Activated CD4-positive, alpha-beta T cell treated with anti-CD3 and anti-CD28 coated beads, Interleukin-2, amount 50 U/mL, for 1 hour (primary cell): ENCODE data around the gene GALNT10.

ENCODE experiments used
- DNase-seq: peaks from one replicate; pipeline ENCODE4 v3.0.0-alpha.2; 2020

Gene GALNT10

DNA sequence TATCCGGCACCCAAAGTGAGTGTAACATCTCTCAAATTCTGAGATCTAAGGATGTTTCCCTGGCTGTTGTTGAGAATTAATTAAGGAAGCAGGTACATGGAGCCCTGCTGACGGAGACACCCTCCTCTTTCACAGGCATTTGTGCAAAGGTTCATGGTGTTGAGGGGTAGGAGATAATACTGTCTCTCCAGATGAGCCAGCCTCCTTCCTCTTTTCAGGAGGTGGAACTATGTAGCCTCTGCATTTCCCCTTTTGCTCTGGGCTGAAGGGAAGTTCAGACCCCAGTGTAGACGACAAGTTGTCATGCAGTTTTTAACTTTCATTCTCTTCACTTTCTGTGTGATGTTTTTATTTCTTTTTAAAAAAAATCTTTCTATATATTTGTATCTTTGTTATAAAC, 107.5 kb downstream of the GALNT10 start:
- no peak for DNase-seq

DNA sequence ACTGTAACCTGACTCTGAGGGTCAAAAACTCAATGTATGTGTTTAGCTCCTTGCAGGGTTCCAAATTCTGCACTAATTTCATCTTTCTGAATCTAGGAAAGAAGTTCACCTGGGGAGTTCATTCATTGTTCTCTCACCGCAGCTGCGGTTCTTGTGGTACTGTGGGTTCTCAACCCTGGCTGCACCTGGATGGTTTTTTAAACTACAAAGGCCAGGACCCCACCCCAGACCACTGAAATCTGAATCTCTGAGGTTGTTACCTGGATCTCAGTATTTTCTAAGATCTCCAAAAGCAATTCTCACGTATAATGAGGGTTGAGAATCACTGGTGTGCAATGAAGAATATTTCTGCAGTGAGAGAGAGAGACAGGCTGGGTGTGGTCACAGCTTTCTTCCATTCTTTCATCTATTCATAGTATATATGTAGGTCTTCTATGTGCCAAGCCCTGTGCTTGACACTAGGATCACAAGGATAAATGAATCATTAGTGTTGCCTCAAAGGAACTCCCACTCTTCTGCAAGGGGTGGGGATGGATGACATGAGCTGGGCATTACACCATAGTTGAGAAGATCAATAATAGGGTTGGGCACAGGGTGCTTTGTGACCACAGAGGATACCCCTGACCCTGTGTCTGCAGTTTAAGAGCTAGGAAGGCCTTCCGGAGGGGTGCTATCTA, 109.8 kb downstream of the GALNT10 start:
- no peak for DNase-seq

DNA sequence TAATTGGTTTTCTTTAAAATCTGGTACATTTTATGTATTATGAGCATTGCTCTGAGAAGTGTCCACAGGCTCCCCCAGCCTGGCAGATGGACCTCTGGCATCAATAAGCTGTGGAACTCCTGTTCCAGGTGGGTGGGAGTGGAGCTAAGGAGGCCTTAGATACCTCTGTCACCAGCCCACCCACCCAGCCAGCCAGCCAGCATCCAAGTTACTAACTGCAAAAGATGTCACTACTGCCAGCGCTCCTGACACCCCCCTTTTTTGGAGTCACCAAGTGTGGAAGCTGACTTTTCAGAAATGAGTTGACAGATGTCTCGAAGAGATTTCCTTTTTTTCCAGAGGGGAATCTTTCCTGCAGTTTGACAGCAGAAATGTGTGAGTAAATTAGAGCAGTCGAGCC, 111.2 kb downstream of the GALNT10 start:
- no peak for DNase-seq

DNA sequence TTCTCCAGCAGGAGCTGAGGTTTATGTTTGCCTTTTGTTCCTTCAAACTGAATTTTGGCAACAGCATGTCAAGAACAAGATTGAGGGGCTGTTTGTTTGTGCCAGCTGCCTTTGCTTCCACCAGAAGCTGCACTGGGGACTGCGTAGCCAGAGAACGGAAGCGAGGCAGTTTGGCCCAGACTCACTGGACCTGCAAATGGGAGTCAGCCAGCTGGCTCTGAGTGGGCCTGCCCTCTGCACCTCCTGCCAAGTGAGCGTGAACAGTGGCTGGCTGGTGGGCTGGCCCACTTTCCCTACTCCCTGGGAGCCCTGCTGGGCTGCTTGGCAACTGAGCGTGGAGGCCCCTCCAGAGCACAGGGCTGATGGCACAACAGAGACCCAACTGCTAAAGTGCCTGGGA, 111.6 kb downstream of the GALNT10 start:
- no peak for DNase-seq

GRCh38 chr5:154303133-154303532, 112.6 kb downstream of the GALNT10 start:
- DNase-seq: no peak

DNA sequence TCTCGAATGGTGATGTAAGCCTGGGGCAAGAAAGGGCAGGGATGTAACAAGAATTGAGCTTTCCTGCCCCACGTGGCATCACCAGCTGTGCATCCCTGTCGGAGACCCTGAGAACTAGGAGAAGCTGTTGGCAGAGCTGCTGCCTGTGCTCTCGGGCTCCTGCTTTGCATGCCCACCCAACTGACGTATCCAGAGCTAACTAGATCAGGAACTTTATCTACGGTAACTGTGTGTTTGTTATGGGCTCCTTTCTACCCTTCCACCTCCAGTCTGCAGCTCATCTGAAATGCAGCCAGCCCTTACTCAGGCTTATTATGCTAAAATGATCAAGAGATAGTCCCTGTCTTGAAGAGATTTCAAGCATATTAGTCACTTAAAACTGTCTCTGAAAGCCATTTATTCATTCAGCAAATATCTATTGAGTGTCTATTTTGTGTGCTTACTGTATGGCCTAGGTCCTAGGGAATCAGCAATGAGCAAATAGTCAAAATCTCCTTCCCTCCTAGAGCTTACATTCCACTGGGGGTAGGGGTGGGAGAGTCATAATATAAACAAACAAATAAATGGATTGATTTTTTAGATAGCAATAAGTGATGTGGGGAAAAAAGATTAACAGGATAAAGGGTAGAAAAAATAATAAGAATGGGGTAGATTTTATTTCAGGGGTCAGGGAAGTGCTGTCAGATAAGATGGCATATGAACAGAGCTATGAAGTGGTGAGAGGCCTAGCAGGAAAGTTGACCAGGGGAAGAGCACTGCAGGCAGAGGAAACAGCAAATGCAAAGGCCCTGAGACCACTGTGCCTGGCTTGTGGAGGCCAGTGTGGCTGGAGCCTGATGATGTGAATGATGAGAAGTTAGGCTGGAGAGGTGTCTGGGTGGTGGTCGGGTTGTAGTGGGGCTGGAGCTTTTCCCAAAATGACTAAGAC, 118.2 kb downstream of the GALNT10 start:
- DNase-seq: no peak

GRCh38 chr5:154309371-154309745, 118.8 kb downstream of the GALNT10 start:
- DNase-seq: no peak

DNA sequence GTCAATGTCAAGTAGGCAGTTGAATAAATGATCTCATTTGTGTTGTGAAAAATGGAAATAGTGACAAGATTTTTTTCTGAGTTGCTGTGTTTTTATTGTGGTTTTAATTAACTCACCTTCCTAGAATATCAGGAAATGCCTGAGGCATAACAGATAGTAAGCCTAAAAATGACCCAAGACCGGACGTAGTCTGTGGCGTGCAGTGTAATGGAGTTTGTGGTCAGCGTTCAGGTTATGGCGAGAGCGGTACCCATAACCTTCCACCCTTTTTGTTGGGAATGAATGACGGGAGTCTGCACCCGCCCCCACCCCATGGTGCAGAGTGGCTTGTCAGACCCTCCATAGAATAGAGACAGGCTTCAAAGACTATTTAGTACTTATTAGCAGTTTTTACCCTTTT, 119.3 kb downstream of the GALNT10 start:
- DNase-seq: no peak

DNA sequence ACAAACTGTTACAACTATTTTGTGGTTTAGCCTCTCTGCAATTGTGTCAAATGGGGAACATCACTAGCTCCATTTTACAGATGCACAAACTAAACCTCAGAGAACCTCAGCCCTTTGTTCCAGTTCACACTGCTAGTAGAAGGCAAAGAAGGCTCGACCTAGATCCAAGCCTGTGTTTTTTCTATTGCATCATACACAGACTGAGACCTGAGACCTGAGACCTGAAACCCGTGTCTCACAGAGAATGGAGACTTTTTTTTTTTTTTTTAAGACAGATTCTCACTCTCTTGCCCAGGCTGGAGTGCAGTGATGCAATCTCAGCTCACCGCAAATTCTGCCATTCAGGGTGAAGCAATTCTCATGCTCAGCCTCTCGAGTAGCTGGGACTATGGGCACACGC, 120.8 kb downstream of the GALNT10 start:
- DNase-seq: no peak

- no peak for DNase-seq
These were observed 121.5 kb downstream of the GALNT10 start for GRCh38 chr5:154312000-154312399.

DNA sequence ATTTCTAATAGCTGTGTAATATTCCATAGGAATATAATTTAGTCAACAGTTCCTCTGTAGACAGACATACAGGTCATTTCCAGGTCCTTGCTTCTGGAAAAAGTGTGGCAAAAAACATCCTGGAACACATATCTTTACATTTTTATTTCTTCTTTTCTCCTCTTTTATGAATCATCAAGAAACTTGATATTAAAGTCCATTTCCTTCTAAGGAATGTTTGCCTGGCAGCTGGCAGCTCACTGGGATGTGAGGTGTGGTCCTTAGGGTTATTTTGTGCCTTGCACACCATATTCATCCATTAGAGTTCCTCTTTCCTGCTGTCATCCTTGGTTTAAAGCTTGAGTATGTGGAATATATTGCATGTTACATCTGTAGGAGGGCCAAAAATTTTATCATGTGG, 122.0 kb downstream of the GALNT10 start:
- no peak for DNase-seq

- no peak for DNase-seq
These were observed 123.0 kb downstream of the GALNT10 start for GRCh38 chr5:154313360-154314017.

GRCh38 chr5:154315196-154315595, 124.7 kb downstream of the GALNT10 start:
- DNase-seq: no peak

DNA sequence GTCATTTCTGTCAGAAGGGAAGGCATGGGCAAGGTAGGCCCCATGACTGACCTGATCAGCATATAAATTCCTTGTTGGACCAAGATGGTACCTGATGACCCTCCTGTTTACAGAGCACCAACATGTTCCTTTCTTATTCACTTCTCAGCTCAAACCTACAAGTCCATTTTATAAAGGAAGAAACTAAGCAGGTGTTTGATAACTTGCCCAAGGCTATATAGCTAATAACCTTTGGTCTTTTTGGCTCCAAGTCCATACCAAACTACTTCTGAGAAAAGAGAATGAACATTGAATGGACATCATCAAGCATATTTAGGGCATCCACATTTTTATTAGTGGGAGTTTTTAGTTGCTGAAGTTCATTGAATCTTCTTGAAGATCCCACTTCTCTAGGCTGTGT, 125.2 kb downstream of the GALNT10 start:
- no peak for DNase-seq

GRCh38 chr5:154316223-154316935, 125.8 kb downstream of the GALNT10 start:
- DNase-seq: no peak

DNA sequence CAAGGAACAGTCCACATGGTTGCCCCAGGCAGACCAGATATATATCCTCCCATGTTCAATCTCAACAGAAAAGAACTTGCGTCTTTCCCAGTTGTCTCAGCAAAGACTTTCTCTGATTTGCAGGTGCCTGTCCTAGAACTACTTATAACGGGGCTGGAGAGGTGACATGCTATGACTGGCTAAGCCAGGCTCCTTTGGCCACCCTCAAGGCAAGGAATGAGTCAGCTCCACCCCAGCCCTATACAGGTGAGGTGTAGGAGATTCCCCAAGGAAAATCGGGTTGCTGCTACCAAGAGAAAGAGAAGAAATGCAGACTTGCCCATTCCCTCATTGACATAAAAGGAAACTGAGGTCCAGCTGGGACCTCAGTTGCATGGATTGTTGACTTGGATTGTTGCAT, 127.4 kb downstream of the GALNT10 start:
- no peak for DNase-seq

GRCh38 chr5:154318691-154319090, 128.2 kb downstream of the GALNT10 start:
- DNase-seq: no peak

GRCh38 chr5:154319736-154320135, 129.2 kb downstream of the GALNT10 start:
- no peak for DNase-seq

DNA sequence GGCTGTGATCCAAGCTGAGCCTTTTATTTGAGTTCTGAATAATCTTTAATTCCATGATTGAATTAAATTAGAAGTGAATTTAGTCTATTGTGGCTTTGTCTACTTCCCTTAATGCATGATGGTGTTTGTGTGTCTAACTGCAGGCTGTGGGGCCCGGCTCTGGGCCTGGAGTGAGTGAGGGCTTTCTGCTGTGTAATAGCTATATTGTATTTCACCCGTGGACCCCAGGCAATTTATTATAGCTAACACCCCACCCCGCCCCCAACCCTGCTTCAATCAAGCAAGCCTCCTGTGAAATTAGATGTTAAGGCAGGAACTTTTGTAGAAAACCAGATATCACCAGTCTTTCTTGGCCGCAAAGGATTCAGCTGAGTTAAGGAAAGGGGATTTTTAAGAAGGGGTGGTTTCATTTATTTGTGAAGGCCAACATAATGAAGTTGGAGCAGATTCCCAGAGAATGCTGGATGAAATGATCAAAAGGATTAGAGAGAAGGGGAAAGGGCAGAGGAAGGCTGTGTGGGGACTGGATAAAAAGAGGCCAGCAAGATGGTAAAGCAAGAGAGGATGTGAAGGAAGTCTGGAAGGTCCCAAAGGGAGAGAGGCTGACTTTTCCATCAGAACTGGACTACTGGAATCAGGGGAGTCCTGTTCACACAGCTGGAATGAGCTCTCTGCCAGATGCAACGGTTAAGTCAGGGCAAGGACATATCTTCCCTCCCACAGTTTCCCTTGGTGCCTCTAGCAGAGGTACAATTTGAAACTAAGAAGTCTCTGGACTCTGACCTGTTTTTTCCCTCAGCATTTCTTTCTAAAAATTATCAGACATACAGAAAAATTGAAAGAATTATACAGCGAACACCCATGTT, 129.9 kb downstream of the GALNT10 start:
- no peak for DNase-seq

- DNase-seq: no peak
These were observed 131.0 kb downstream of the GALNT10 start for GRCh38 chr5:154321546-154321945.

GRCh38 chr5:154324033-154324432, 133.5 kb downstream of the GALNT10 start:
- no peak for DNase-seq

- no peak for DNase-seq
These were observed 135.0 kb downstream of the GALNT10 start for GRCh38 chr5:154325566-154325965.
